Heart right ventricle (tissue), 16 donors: Measurements from ENCODE around the gene TTBK2. TPM values are rescaled to one million over a fixed set of nuclear protein-coding genes. Genes with fewer than 3 reads are reported as not detected.

Experiments
- ATAC-seq, 8 donors: fragments of 200-7000 bp; cut with Tn5 transposase; one replicate each; pipeline ENCODE4 v1.9.1; 2020; ENCODE audit warnings: mild to moderate bottlenecking in 8 of 8, moderate library complexity in 8 of 8, moderate number of reproducible peaks in 1 of 8
- DNase-seq, 2 donors: peaks; one replicate each; pipeline ENCODE4 v3.0.0-alpha.2; 2020
- H3K27ac ChIP-seq, 10 donors: fragments of 200-600 bp; sonication (generic) in 2 of 10; one replicate each; pipeline versions ENCODE4 v1.5.0 to v1.8.0; 2020 to 2022; ENCODE audit warnings: mild to moderate bottlenecking in 3 of 10
- H3K27me3 ChIP-seq, 7 donors: fragments of 200-600 bp; one replicate each; pipeline ENCODE4 v1.8.0; 2021 to 2022; ENCODE audit warnings: mild to moderate bottlenecking in 2 of 7
- H3K36me3 ChIP-seq, 9 donors: fragments of 200-600 bp; sonication (generic) in 1 of 9; one replicate each; pipeline versions ENCODE4 v1.5.0 to v1.8.0; 2020 to 2022; ENCODE audit warnings: mild to moderate bottlenecking in 2 of 9
- H3K4me1 ChIP-seq, 9 donors: fragments of 200-600 bp; sonication (generic) in 1 of 9; one replicate each; pipeline versions ENCODE4 v1.5.0 to v1.8.0; 2020 to 2022; ENCODE audit warnings: mild to moderate bottlenecking in 4 of 9
- H3K4me3 ChIP-seq, 10 donors: fragments of 200-600 bp; sonication (generic) in 2 of 10; one replicate each; pipeline versions ENCODE4 v1.5.0 to v1.8.0; 2020 to 2022; ENCODE audit warnings: mild to moderate bottlenecking in 7 of 10, moderate library complexity in 2 of 10
- H3K9me3 ChIP-seq, 11 donors: fragments of 200-600 bp in 10 of 11; sonication (generic) in 2 of 11; one replicate each; pipeline versions ENCODE4 v1.5.0 to v1.8.0; 2013 to 2022; ENCODE audit warnings: mild to moderate bottlenecking in 2 of 11, control low read depth in 1 of 11, moderate library complexity in 1 of 11
- WGBS, 2 donors: extraction: QIAGEN DNeasy Blood & Tissue Kit; methylation state at CpG; one replicate each; pipeline ENCODE4 v1.1.7; 2013; ENCODE audit warnings: inconsistent platforms in 1 of 2; 5-methylcytosine and 5-hydroxymethylcytosine counted together
- intact Hi-C, 10 donors: fragments of 100-400 bp; cut with DNase I; formaldehyde crosslinking; loops; one replicate each; pipeline versions ENCODE4 v1.11.1 to v1.14.2; 2022
- polyA plus RNA-seq, 2 donors: library from polyadenylated mRNA; stranded (reverse); fragments of 200-250 nt; gene quantifications; one replicate each; pipeline ENCODE4 v1.2.3, GENCODE V29; 2013
- total RNA-seq, 10 donors: library from RNA; stranded (reverse); fragmentation: NEBNext Ultra II Directional in 3 of 10; extraction: Animal tissue kit (Norgen Biotek cat#: 25700) in 3 of 10; gene quantifications; one replicate each; pipeline versions ENCODE4 v1.2.1 to v1.2.4, GENCODE V29; 2021 to 2023
- TF ChIP-seq, protein P1 (sequence below), 9 donors: fragments of 200-600 bp; sonication (generic) in 2 of 9; IDR thresholded peaks; one replicate each; pipeline versions ENCODE4 v1.5.0 to v1.8.0; 2021 to 2022; ENCODE audit warnings: antibody characterized with exemption in 9 of 9, mild to moderate bottlenecking in 5 of 9, moderate library complexity in 1 of 9
- donor health status: Arrhythmogenic right ventricular cardiomyopathy.
- donor health status: ischemic (EF 13 %, LVEDD 7.1; RV severe dilation, severe dysfunction).
- donor health status: healthy with polysubstance abuse.
- donor health status: DM: no; HTN: yes; CAD: no.
- donor health status: DM: no; HTN: no; CAD: no.
- donor health status: ischemic (EF 25% LVEDD 6.9; RV normal size, moderate dysfunction).
- donor health status: ischemic (EF 25% LVEDD 5.7; RV mildly dilated, moderate dysfunction).
- donor health status: healthy.
- donor health status: DM: yes; HTN: yes; CAD: no.
- donor health status: Ischemic cardiomyopathy.
- donor health status: ischemic (EF 35%, LVEDD 5.7; RV mildly dilated, moderate dysfunction).
- donor health status: nonischemic (EF 11% LVEDD 7.7; RV severe dilation, severe dysfunction).
- donor health status: DM: yes; HTN: yes; CAD: no.
- donor health status: PGD.
- donor health status: ischemic (EF 29% LVEDD 5.4; RV normal size, mild dysfunction).
- donor health status: nonischemic (EF 23%, LVEDD 6.1; RV moderate dilation, normal function).

TTBK2 gene
- total and polyA plus RNA-seq, 12 donors, result 2.1 to 29.1 (median 22.1) TPM

GRCh38 chr15:42716626-42717025, 204.0 kb downstream of the TTBK2 start:
- DNase-seq, result no peak
- Histone ChIP-seq H3K4me3 (no peak overlapping the region), H3K27ac (no peak overlapping the region), H3K9me3 (no peaks in the 10 kb centered on the region), H3K36me3 (peaks cover 0 to 56% (median 36%) of the 10 kb centered on the region in 9 donors), H3K27me3 (no peaks in the 10 kb centered on the region), H3K4me1 (no peaks in the 10 kb centered on the region)
- ATAC-seq, result peak in 1 of 8 donors; percentile 18
- TF ChIP-seq, protein P1, sequence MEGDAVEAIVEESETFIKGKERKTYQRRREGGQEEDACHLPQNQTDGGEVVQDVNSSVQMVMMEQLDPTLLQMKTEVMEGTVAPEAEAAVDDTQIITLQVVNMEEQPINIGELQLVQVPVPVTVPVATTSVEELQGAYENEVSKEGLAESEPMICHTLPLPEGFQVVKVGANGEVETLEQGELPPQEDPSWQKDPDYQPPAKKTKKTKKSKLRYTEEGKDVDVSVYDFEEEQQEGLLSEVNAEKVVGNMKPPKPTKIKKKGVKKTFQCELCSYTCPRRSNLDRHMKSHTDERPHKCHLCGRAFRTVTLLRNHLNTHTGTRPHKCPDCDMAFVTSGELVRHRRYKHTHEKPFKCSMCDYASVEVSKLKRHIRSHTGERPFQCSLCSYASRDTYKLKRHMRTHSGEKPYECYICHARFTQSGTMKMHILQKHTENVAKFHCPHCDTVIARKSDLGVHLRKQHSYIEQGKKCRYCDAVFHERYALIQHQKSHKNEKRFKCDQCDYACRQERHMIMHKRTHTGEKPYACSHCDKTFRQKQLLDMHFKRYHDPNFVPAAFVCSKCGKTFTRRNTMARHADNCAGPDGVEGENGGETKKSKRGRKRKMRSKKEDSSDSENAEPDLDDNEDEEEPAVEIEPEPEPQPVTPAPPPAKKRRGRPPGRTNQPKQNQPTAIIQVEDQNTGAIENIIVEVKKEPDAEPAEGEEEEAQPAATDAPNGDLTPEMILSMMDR (IDR thresholded peaks at IDR 0.05), result no peak
- intact Hi-C loops, result no loop called here
- 98 to 100% methylated on average over 2 of the region's 2 CpGs for WGBS, 2 donors

DNA sequence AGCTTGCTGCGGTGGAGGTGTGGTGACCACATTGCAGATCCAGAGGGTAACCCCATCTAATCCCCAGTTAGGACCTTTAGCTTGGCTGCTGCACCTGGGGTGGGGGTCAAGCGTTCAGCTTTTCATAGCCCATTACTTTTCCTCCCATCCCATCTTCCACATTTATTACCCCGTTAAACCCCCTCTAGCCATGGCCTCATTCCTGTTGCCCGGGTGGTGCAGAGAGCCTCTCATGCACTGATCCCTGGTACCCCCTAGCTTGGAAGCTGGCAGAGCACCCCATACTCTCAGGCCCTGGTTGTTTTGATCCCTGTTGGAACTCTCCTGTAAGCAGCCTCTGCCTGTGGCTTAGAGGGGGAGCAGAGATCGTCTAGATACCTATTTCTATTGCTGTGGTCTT, 204.5 kb downstream of the TTBK2 start:
- ATAC-seq (peak in 1 of 8 donors; percentile 4), DNase-seq (no peak)
- WGBS, 2 donors, result 97 to 99% methylated on average over 5 of the region's 5 CpGs
- peaks cover 0 to 51% (median 35%) of the 10 kb centered on the region in 9 donors for H3K36me3 ChIP-seq
- intact Hi-C loops, result no loop called here
- no peaks in the 10 kb centered on the region for H3K27me3 ChIP-seq
- no peak overlapping the region for H3K4me3 ChIP-seq
- no peaks in the 10 kb centered on the region for H3K4me1 ChIP-seq
- no peak overlapping the region for H3K27ac ChIP-seq
- TF ChIP-seq, protein P1 (IDR thresholded peaks at IDR 0.05), result no peak
- no peaks in the 10 kb centered on the region for H3K9me3 ChIP-seq

DNA sequence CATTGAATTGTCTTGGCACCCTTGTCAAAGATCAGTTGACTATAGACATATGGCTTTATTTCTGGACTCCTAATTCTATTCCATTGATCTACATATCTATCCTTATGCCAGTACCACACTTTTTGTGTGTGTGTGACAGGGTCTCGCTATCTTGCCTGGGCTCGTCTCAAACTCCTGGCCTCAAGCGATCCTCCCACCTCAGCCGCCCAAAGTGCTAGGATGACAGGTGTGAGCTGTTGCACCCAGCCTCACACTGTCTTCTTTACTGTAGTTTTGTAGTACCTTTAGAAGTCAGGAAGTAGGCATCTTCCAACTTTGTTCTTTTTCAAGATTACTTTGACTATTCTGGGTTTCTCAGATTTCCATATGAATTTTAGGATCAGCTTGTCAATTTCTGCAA, 208.0 kb downstream of the TTBK2 start:
- 96 to 97% methylated on average over 4 of the region's 4 CpGs for WGBS, 2 donors
- ATAC-seq, result no peak
- DNase-seq, result no peak
- Histone ChIP-seq H3K27me3 (no peaks in the 10 kb centered on the region), H3K27ac (no peak overlapping the region), H3K9me3 (no peaks in the 10 kb centered on the region), H3K36me3 (peaks cover 0 to 31% (median 2%) of the 10 kb centered on the region in 9 donors), H3K4me3 (no peak overlapping the region), H3K4me1 (peaks cover 0 to 5% (median 0%) of the 10 kb centered on the region in 9 donors)
- TF ChIP-seq, protein P1 (IDR thresholded peaks at IDR 0.05), result no peak
- intact Hi-C loops, result loop anchor here in 1 of 10 donors (5.0 kb wide), 1 partner anchor 345 kb away; no protein-coding TSS in a partner anchor

DNA sequence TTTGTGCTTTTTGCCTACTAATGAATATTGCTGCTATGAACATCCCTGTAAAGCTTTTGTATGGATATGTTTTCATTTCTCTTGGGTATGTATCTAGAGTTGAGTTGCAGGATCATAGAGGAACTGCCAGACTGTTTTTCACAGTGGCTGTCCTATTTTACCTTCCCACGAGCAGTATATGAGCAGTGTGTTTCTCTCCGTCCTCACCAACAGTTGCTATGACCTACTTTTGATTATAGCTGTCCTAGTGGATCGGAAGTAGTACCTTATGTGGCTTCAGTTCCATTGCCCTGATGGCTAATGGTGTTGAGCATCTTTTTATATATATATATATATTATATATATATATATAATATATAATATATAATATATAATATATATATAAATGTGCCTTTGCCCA, 208.8 kb downstream of the TTBK2 start:
- DNase-seq (no peak), ATAC-seq (peak in 2 of 8 donors; percentile 59 to 63)
- WGBS, 2 donors, result 76 to 80% methylated on average over 3 of the region's 3 CpGs
- Histone ChIP-seq H3K4me3 (no peak overlapping the region), H3K36me3 (peaks cover 0 to 30% (median 0%) of the 10 kb centered on the region in 9 donors), H3K4me1 (peaks cover 0 to 5% (median 0%) of the 10 kb centered on the region in 9 donors), H3K27ac (no peak overlapping the region), H3K27me3 (no peaks in the 10 kb centered on the region), H3K9me3 (no peaks in the 10 kb centered on the region)
- intact Hi-C loops, result loop anchor here in 1 of 10 donors (5.0 kb wide), 1 partner anchor 346 kb away; no protein-coding TSS in a partner anchor
- TF ChIP-seq, protein P1 (IDR thresholded peaks at IDR 0.05), result no peak
